ENCODE measurements around the gene HAPLN1.

DNA sequence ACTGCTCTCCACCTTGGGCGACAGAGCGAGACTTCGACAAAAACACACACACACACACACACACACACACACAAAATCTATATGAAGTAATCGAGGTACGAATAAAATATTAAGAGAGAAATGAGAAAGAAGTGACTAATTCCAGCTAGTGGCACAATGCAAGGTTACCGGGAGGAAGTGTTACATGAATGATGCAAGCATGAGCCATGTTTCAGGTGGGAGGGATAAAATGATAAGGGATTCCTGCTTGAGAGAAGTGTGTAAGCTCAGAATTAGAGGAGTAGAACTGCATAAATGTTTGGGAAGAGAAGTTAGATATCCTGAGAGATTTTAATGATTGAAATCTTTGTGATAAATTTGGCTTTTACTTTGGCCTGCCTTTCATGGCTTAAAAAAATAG is 18.8 kb downstream of the HAPLN1 start:
- TF ChIP-seq CTCF (IDR thresholded peaks at IDR 0.05; ENCODE audit: borderline replicate concordance, extremely low read depth, low read length, poor library complexity, severe bottlenecking) = no peak
- no peak for TF ChIP-seq EZH2 (IDR thresholded peaks at IDR 0.05; ENCODE audit: borderline replicate concordance, low read depth, low read length, severe bottlenecking)
